Ectodermal cell (in vitro differentiated cells): Measurements from ENCODE around the gene PCP2.
A peak's percentile ranks its signal among the peaks of the same experiment; 100 is the strongest.

Source experiments
- H3K27ac ChIP-seq: 2 replicates; pipeline ENCODE4 v1.7.0; 2013; ENCODE audit warnings: mild to moderate bottlenecking, low read depth, low read length; ENCODE audit not compliant: insufficient read depth, poor library complexity, severe bottlenecking
- H3K27me3 ChIP-seq: 2 replicates; pipeline ENCODE4 v1.7.0; 2013; ENCODE audit warnings: mild to moderate bottlenecking, low read length; ENCODE audit not compliant: insufficient read depth, control insufficient read depth, poor library complexity, severe bottlenecking
- H3K36me3 ChIP-seq: one replicate; pipeline ENCODE4 v1.7.0; 2013; ENCODE audit warnings: low read length; ENCODE audit not compliant: control insufficient read depth, insufficient read depth
- H3K4me1 ChIP-seq: one replicate; pipeline ENCODE4 v1.7.0; 2013; ENCODE audit warnings: low read length; ENCODE audit not compliant: control insufficient read depth, insufficient read depth
- H3K4me3 ChIP-seq: 2 replicates; pipeline ENCODE4 v1.7.0; 2013; ENCODE audit warnings: low read depth, low read length, control low read depth; ENCODE audit not compliant: insufficient read depth
- H3K9me3 ChIP-seq: 2 replicates; pipeline ENCODE4 v1.7.0; 2013; ENCODE audit warnings: mild to moderate bottlenecking, low read length, moderate library complexity; ENCODE audit not compliant: control insufficient read depth
- WGBS, 2 experiments: methylation state at CpG; one replicate each; pipeline ENCODE4 v1.1.7; 2013; ENCODE audit warnings: missing lambda C conversion rate in 2 of 2; 5-methylcytosine and 5-hydroxymethylcytosine counted together

The PCP2 gene

GRCh38 chr19:7628589-7629311 is 4.8 kb downstream of the PCP2 start:
- H3K27ac ChIP-seq, result peak overlapping the region; percentile 12
- 9 to 10% methylated on average over 15 of the region's 15 CpGs for WGBS, 2 experiments
- H3K4me1 ChIP-seq, result peaks cover 13% of the 10 kb centered on the region
- H3K9me3 ChIP-seq, result no peaks in the 10 kb centered on the region
- H3K27me3 ChIP-seq, result no peaks in the 10 kb centered on the region
- peaks cover 8% of the 10 kb centered on the region for H3K36me3 ChIP-seq
- H3K4me3 ChIP-seq, result peak overlapping the region; percentile 100

DNA sequence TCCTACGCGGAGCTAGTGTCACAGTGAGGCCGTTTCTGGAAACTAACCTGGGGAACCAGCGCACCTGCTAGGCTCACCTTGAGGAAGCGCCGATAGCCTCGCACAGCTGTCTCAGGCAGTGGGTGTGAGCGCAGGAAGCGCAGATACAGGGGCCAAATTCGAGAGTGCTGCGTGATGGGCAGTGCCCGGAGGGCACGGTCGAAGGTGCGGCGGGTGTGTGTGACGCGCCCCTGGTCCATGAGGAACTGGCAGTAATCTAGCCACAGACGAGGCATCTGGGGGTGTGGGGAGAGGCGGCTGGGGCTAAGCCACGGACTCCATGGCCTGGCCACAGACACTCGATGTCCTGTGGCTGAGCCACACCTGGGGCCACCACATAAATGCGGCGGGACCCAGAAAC is 6.4 kb downstream of the PCP2 start:
- H3K27ac ChIP-seq, result no peak overlapping the region
- no peak overlapping the region for H3K4me3 ChIP-seq
- H3K36me3 ChIP-seq, result peaks cover 21% of the 10 kb centered on the region
- H3K4me1 ChIP-seq, result peaks cover 13% of the 10 kb centered on the region
- WGBS, 2 experiments, result 92% methylated on average over 24 of the region's 24 CpGs
- no peaks in the 10 kb centered on the region for H3K9me3 ChIP-seq
- H3K27me3 ChIP-seq, result no peaks in the 10 kb centered on the region

DNA sequence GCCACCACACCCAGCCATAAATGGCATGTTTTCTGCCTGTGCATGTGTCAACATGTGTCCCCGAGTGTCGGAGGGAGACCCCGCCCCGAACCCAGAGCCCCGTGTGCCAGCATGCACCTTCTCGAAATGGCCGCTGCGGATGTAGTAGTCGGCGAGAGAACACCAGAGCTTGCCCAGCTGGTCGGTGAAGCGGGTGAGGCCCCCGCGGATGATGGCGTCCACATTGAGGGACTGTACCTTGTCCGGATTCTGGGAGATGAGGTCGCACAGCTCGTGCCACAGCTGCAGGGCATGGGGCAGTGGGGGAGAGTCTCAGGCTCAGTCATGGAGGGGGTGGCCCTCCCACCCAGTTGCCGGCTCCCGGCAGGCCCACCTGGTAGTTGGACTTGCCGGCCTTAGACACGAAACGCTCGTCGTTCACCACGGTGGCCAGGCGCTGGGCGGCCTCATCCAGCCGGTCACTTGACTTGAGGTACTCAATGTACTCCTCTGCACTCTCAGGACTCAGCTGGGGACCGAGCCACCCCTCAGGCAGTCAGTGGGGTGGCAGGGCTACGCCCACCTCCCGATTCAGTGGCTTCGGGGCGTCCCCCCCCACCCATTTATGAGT is 7.7 kb downstream of the PCP2 start:
- H3K36me3 ChIP-seq, result peaks cover 26% of the 10 kb centered on the region
- H3K4me3 ChIP-seq, result no peak overlapping the region
- H3K27me3 ChIP-seq, result no peaks in the 10 kb centered on the region
- 96% methylated on average over 34 of the region's 34 CpGs for WGBS, 2 experiments
- peaks cover 11% of the 10 kb centered on the region for H3K4me1 ChIP-seq
- H3K9me3 ChIP-seq, result no peaks in the 10 kb centered on the region
- H3K27ac ChIP-seq, result no peak overlapping the region

DNA sequence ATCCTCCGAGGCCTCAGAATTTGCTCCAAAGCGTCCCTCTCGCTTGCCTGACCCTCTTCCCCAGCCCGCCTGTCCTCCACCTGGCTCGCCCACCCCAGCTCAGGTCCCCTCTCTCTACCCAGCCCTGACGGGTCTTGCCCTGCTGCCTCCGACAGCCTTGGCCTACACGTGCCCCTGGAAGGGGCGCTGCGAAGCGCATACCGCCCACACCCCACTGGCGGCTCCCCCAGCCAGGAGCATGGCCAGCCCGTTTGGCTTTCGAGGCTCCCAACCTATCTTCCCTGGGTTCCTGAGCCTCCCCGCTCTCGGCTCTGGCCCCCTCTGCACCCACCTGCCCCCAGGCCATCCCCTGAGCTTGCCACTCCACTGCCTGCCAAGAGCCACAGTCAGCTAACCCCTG is 8.7 kb downstream of the PCP2 start:
- no peaks in the 10 kb centered on the region for H3K9me3 ChIP-seq
- H3K4me1 ChIP-seq, result peaks cover 6% of the 10 kb centered on the region
- WGBS, 2 experiments, result 93 to 95% methylated on average over 17 of the region's 17 CpGs
- H3K27me3 ChIP-seq, result no peaks in the 10 kb centered on the region
- H3K36me3 ChIP-seq, result peaks cover 33% of the 10 kb centered on the region
- H3K4me3 ChIP-seq, result no peak overlapping the region
- H3K27ac ChIP-seq, result no peak overlapping the region

GRCh38 chr19:7623725-7624603 is 9.6 kb downstream of the PCP2 start:
- H3K4me3 ChIP-seq, result no peak overlapping the region
- no peak overlapping the region for H3K27ac ChIP-seq
- peaks cover 6% of the 10 kb centered on the region for H3K4me1 ChIP-seq
- peaks cover 33% of the 10 kb centered on the region for H3K36me3 ChIP-seq
- H3K27me3 ChIP-seq, result no peaks in the 10 kb centered on the region
- H3K9me3 ChIP-seq, result no peaks in the 10 kb centered on the region
- WGBS, 2 experiments, result 93 to 94% methylated on average over 39 of the region's 39 CpGs

DNA sequence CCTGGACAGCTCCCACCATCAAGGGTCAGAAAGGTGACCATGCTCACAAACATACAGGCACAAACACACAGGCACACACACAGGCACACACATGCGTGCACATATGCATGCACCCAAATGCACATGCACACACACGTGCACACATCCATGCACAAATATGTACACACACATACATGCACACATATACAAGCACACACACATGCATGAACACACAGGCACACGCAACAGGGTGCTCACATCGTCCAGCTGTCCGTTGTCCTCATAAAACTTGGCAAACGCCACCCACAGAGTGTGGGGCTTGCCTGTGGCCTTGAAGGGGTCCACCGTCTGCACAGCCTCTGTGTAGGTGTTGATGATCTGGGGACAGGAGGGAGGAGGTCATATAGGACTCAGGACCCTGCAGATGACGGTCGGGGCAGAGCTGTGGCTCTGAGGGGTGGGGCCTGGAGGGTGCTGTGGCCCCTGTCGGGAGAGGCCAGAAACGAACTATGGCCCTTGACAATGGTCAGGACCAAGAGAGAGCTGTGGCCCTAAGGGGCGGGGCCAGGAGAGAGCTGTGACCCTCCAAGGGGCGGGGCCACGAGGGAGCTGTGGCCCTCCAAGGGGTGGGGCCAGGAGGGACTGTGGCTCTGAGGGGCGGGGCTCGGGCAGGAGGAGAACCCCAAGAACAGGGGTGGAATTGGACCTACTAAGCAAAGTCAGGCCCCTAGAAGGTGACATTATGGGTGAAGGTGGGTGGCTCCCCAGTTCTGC is 10.4 kb downstream of the PCP2 start:
- Histone ChIP-seq H3K27ac (no peak overlapping the region), H3K27me3 (no peaks in the 10 kb centered on the region), H3K9me3 (no peaks in the 10 kb centered on the region), H3K4me3 (no peak overlapping the region), H3K36me3 (peaks cover 33% of the 10 kb centered on the region), H3K4me1 (no peaks in the 10 kb centered on the region)
- WGBS, 2 experiments, result 92 to 94% methylated on average over 16 of the region's 16 CpGs

DNA sequence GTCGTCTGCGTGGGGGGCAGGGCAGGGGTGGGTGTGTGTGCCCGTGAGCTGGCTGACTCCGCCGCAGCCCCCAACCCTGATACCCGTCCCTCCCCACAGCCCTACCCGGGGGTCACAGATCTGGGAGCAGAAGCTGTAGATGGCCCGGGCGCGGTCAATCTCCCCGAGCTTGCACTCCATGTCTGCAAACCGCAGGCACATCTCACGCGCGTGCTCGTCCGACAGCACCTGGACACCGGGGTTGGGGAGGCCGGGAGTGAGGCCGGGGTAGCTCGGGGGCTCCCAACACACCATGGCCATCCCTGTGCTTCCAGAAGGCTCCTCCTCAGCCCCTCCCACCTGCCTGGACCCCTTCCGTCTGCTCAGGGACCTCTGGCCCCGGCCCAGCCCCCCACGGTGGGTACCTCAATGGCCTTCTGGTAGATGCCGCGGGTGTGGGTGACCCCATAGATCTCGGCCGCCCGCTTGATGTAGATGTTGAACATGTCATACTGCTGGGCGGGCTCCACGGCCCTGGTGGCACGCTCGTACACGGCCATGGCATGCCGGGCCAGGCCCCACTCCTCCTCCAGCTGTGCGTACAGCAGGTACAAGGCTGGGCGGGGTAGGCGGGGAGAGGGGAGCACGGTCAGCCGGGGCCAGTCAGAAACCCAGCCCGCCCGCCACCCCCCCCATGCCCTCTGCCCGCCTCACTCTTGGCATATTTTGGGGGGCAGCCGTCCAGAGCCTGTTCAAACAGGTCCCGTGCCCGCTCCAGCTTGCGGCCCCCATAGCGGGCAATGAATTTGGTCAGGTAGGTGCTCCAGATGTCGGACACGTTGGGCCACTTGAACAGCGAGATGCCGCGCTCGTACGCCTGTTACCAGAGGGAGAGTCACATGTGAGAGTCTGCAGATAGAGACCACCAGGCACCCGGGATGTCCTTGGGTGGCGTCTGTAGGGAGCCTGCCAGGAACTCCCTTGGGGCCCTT is 12.8 kb downstream of the PCP2 start:
- H3K27ac ChIP-seq, result no peak overlapping the region
- WGBS, 2 experiments, result 94 to 96% methylated on average over 57 of the region's 57 CpGs
- no peaks in the 10 kb centered on the region for H3K27me3 ChIP-seq
- H3K9me3 ChIP-seq, result no peaks in the 10 kb centered on the region
- H3K4me3 ChIP-seq, result no peak overlapping the region
- peaks cover 28% of the 10 kb centered on the region for H3K36me3 ChIP-seq
- H3K4me1 ChIP-seq, result no peaks in the 10 kb centered on the region

DNA sequence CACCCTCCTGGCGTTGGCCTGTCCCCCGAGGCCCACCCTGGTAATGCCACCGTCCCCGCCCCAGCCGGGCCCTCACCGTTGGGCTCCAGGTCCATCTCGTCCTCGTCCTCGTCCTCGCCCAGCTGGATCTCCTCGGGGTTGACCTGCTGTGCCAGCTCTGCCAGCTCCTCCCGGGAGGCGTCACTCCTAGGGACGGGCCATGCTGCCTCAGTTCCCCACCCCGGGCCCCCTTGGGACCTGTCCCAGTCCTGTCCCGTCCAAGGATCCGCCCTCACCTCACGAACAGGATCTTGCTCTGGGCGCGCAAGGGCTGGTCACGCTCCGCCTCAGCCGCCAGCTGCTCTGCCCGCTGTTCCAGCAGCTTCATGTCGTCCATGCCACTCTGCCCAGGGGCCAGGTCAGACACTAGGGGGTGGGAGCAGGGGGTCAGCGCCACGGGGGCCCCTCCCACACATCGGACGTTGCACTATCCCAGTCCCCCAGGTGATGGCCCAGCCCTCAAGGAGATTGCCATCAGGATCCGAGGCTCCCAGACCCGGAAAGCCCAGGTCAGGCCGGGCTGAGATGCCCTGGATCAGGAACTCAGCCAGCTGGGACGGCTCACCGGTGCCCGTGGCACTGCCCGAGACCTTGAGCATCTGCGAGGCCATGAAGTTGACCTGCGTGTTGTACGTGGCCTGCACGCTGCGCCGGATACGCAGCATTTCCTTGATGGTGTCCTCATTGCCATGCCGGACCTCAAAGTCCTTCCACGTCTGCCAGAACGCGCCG is 13.7 kb downstream of the PCP2 start:
- Histone ChIP-seq H3K4me3 (no peak overlapping the region), H3K27me3 (no peaks in the 10 kb centered on the region), H3K9me3 (no peaks in the 10 kb centered on the region), H3K36me3 (peaks cover 26% of the 10 kb centered on the region), H3K27ac (no peak overlapping the region), H3K4me1 (no peaks in the 10 kb centered on the region)
- 96% methylated on average over 48 of the region's 48 CpGs for whole genome bisulfite sequencing, 2 experiments
